Measurements from ENCODE around the gene TOPBP1. TPM values are rescaled to one million over a fixed set of nuclear protein-coding genes. Genes with fewer than 3 reads are reported as not detected.
"Not testable (repeated sequence)": the region's sequence is repeated elsewhere in the genome, so short reads cannot be mapped to it uniquely, and the experiment has no call there.

TOPBP1 gene
- total RNA-seq, 1 experiment from 2014 or later: 51.5 TPM

- H4K20me1 ChIP-seq (ENCODE audit: control insufficient read depth, insufficient read depth, insufficient read length): no peaks in the 10 kb centered on the region
- no peak overlapping the region for H3T11ph ChIP-seq (ENCODE audit: low read length)
- no peak overlapping the region for H2AK5ac ChIP-seq (ENCODE audit: insufficient read length, low read length)
- no peak overlapping the region for H2BK15ac ChIP-seq (ENCODE audit: low read depth, low read length)
- H3K27me3 Mint-ChIP-seq (ENCODE audit: low read depth): peaks cover 5% of the 10 kb centered on the region
- no peaks in the 10 kb centered on the region; the same call in none of the 2 replicates for H3K4me1 ChIP-seq (ENCODE audit: insufficient read depth, low read length)
- no peak overlapping the region for H2BK20ac ChIP-seq (ENCODE audit: low read depth, low read length, poor library complexity, severe bottlenecking)
- H3K27ac ChIP-seq (ENCODE audit: insufficient read length, low read depth, low read length): no peak overlapping the region
- no peak overlapping the region for H4K91ac ChIP-seq (ENCODE audit: insufficient read length, low read depth, low read length)
- WGBS (ENCODE audit: extremely low coverage, insufficient read length, low lambda C conversion rate): no CpG with 5 or more reads among the region's 2 CpGs
- H3K79me1 ChIP-seq (ENCODE audit: insufficient read depth, low read depth, low read length, poor library complexity, severe bottlenecking): no peaks in the 10 kb centered on the region
- TF ChIP-seq CTCF (conservative IDR thresholded peaks at IDR 0.05): no peak
- no peak overlapping the region for H3K14ac ChIP-seq (ENCODE audit: insufficient read depth, low read length)
- H2BK120ac ChIP-seq (ENCODE audit: low read depth, low read length, poor library complexity, severe bottlenecking): no peak overlapping the region
- no peaks in the 10 kb centered on the region for H3K79me2 ChIP-seq (ENCODE audit: insufficient read depth, low read length)
- H3K4me3 Mint-ChIP-seq: no peak overlapping the region
- H4K8ac ChIP-seq (replicated peaks; ENCODE audit: insufficient read length, low read depth, low read length): no peak overlapping the region
- no peak overlapping the region for H4K5ac ChIP-seq (ENCODE audit: insufficient read length, low read depth, low read length)
- H3K27ac Mint-ChIP-seq: 0 out of 7 replicates have a peak overlapping the region, but pooled peaks of 1 of the 3 experiments have one; percentile 17
- no peaks in the 10 kb centered on the region; a peak in 1 of 7 replicates for H3K36me3 Mint-ChIP-seq (ENCODE audit: insufficient read depth in 1 of 3, low read depth in 3 of 3)
- H3K4me1 Mint-ChIP-seq: peaks cover 12 to 16% of the 10 kb centered on the region in 2 experiments
- H3K4ac ChIP-seq (ENCODE audit: low read depth, low read length): no peak overlapping the region
- H3K4me2 ChIP-seq (ENCODE audit: insufficient read depth, insufficient read length, low read length): no peak overlapping the region
- H3K23ac ChIP-seq (ENCODE audit: insufficient read length, low read depth, low read length): no peak overlapping the region
- H3K56ac ChIP-seq (ENCODE audit: insufficient read length, low read depth, low read length): no peak overlapping the region
- no peak overlapping the region for H3K9ac ChIP-seq (ENCODE audit: extremely low read depth, insufficient read length, low read length)
- H3K27me3 ChIP-seq (ENCODE audit: insufficient read depth, low read length): no peaks in the 10 kb centered on the region
- no peak for DNase-seq
- H3K23me2 ChIP-seq (ENCODE audit: insufficient read length, low read depth, low read length, poor library complexity, severe bottlenecking): peaks cover 3% of the 10 kb centered on the region
- no peaks in the 10 kb centered on the region for H3K9me3 Mint-ChIP-seq
- no peak overlapping the region for H2AFZ ChIP-seq (ENCODE audit: low read length)
- H3K18ac ChIP-seq (ENCODE audit: insufficient read length, low read depth, low read length): no peak overlapping the region
- no peak overlapping the region for H2BK5ac ChIP-seq (ENCODE audit: insufficient read length, low read length)
- no peak overlapping the region for H2BK12ac ChIP-seq (ENCODE audit: insufficient read length, low read depth, low read length)
- no peaks in the 10 kb centered on the region for H3K9me3 ChIP-seq (ENCODE audit: control insufficient read depth, low read depth, low read length)
Observed at GRCh38 chr3:133667118-133667517, 5.4 kb upstream of the TOPBP1 start.

- not testable (repeated sequence) for H3K9me3 ChIP-seq (ENCODE audit: control insufficient read depth, low read depth, low read length); H3K27me3 ChIP-seq (ENCODE audit: insufficient read depth, low read length); H4K8ac ChIP-seq (replicated peaks; ENCODE audit: insufficient read length, low read depth, low read length); H3K56ac ChIP-seq (ENCODE audit: insufficient read length, low read depth, low read length); H3K9me3 Mint-ChIP-seq; H2AFZ ChIP-seq (ENCODE audit: low read length); H2BK15ac ChIP-seq (ENCODE audit: low read depth, low read length); H3K4me1 ChIP-seq (ENCODE audit: insufficient read depth, low read length); H3K27ac Mint-ChIP-seq; H3K23ac ChIP-seq (ENCODE audit: insufficient read length, low read depth, low read length); H3K79me2 ChIP-seq (ENCODE audit: insufficient read depth, low read length); H3K36me3 Mint-ChIP-seq (ENCODE audit: insufficient read depth in 1 of 3, low read depth in 3 of 3); H3K23me2 ChIP-seq (ENCODE audit: insufficient read length, low read depth, low read length, poor library complexity, severe bottlenecking); H2BK5ac ChIP-seq (ENCODE audit: insufficient read length, low read length); H3K18ac ChIP-seq (ENCODE audit: insufficient read length, low read depth, low read length); H4K20me1 ChIP-seq (ENCODE audit: control insufficient read depth, insufficient read depth, insufficient read length); H3K9ac ChIP-seq (ENCODE audit: extremely low read depth, insufficient read length, low read length); H3K27me3 Mint-ChIP-seq (ENCODE audit: low read depth); H2BK120ac ChIP-seq (ENCODE audit: low read depth, low read length, poor library complexity, severe bottlenecking); H4K5ac ChIP-seq (ENCODE audit: insufficient read length, low read depth, low read length); H3K79me1 ChIP-seq (ENCODE audit: insufficient read depth, low read depth, low read length, poor library complexity, severe bottlenecking); H3K27ac ChIP-seq (ENCODE audit: insufficient read length, low read depth, low read length); H3K4me3 Mint-ChIP-seq; H2BK20ac ChIP-seq (ENCODE audit: low read depth, low read length, poor library complexity, severe bottlenecking); H4K91ac ChIP-seq (ENCODE audit: insufficient read length, low read depth, low read length); H2BK12ac ChIP-seq (ENCODE audit: insufficient read length, low read depth, low read length); H3K4ac ChIP-seq (ENCODE audit: low read depth, low read length); H3K4me2 ChIP-seq (ENCODE audit: insufficient read depth, insufficient read length, low read length); H3T11ph ChIP-seq (ENCODE audit: low read length); H3K14ac ChIP-seq (ENCODE audit: insufficient read depth, low read length); DNase-seq; H2AK5ac ChIP-seq (ENCODE audit: insufficient read length, low read length)
- WGBS (ENCODE audit: extremely low coverage, insufficient read length, low lambda C conversion rate): no CpG with 5 or more reads among the region's 3 CpGs
- peaks cover 24 to 26% of the 10 kb centered on the region in 2 experiments for H3K4me1 Mint-ChIP-seq
Observed at GRCh38 chr3:133665188-133665587, 3.4 kb upstream of the TOPBP1 start.

All from H9 (cell line).